Tibial nerve (tissue), 3 donors: ENCODE measurements around the gene GIMAP5.

ENCODE experiments used
- POLR2A ChIP-seq, 2 donors: fragments of 450-650 bp; IDR thresholded peaks; one replicate each; pipeline ENCODE4 v1.6.1; 2017; ENCODE audit warnings: antibody characterized with exemption in 2 of 2, mild to moderate bottlenecking in 2 of 2, moderate library complexity in 2 of 2
- TF ChIP-seq, protein P1 (sequence below), 5 experiments: fragments of 200-600 bp in 3 of 5; fragments of 450-650 bp in 2 of 5; sonication (generic) in 3 of 5; IDR thresholded peaks; one replicate each; pipeline ENCODE4 v1.5.1; 2016 to 2019; ENCODE audit warnings: antibody characterized with exemption in 5 of 5, mild to moderate bottlenecking in 3 of 5, moderate library complexity in 2 of 5

DNA sequence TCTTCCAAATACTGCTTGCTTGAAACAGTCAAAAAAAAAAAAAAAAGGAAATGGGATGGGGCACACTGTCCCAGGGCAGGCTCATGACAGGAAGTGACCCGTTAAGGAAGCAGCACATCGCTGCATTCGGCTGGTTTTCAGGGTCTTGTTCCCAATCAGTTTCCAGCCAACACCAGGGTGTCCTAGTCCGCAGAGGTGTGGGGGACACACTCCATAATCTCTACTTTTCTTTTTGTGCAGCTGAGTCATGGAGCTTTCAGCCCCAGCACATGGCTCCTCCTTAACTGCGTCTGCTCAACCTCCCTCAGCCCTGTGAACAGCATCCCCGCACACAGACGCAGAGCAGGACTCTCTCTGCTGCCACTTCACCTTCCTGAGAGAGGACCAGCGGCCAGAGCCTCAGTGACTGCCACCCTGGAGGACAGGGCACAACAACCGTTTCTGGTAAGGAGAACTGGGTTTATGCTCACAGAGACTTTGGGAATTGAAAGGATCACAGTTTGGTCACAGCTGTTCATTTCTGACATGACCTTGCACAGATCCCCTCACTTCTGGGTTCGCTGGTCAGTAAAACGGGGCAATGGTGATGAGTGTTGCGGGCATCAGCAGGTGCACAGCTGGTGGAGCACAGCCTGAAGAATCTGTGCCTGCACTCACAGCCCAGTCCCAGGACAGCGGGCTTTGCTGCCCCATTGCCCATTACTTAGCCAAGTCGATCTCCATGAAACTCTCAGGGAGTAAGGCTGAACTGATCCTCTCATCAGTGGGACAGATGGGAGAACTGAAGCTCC, at the start of gene GIMAP5:
- TF ChIP-seq, protein P1, sequence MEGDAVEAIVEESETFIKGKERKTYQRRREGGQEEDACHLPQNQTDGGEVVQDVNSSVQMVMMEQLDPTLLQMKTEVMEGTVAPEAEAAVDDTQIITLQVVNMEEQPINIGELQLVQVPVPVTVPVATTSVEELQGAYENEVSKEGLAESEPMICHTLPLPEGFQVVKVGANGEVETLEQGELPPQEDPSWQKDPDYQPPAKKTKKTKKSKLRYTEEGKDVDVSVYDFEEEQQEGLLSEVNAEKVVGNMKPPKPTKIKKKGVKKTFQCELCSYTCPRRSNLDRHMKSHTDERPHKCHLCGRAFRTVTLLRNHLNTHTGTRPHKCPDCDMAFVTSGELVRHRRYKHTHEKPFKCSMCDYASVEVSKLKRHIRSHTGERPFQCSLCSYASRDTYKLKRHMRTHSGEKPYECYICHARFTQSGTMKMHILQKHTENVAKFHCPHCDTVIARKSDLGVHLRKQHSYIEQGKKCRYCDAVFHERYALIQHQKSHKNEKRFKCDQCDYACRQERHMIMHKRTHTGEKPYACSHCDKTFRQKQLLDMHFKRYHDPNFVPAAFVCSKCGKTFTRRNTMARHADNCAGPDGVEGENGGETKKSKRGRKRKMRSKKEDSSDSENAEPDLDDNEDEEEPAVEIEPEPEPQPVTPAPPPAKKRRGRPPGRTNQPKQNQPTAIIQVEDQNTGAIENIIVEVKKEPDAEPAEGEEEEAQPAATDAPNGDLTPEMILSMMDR (IDR thresholded peaks at IDR 0.05): no peak
- TF ChIP-seq POLR2A (IDR thresholded peaks at IDR 0.05): no peak
